Tongue (tissue), 2 donors: ENCODE measurements around the gene RNU7-1. TPM values are rescaled to one million over a fixed set of nuclear protein-coding genes. Genes with fewer than 3 reads are reported as not detected.

Source experiments
- small RNA-seq: library from RNA; depleted of rRNA; stranded (forward); fragments of <200 nt; gene quantifications from one replicate; pipeline ENCODE3, GENCODE V24; 2014; ENCODE audit warnings: low replicate concordance
- total RNA-seq: library from RNA; depleted of rRNA; stranded (reverse); fragments of >200 nt; gene quantifications from one replicate; pipeline ENCODE4 v1.2.3, GENCODE V29; 2014

The RNU7-1 gene
- total RNA-seq, 1 donor from 2014 or later: not detected

Small RNA genes lying within 50 kb of the gene (small RNA-seq; reads per million reads assigned to genes)
- gene MIR141: 98.1 reads per million, percentile 97 among the genes with 10 or more reads in this experiment
- 25.5 reads per million, percentile 95 among the genes with 10 or more reads in this experiment for gene MIR200C
- not detected for gene RNU7-1
- gene SCARNA12: 0.31 reads per million, percentile 53 among the genes with 10 or more reads in this experiment

Other genes starting within 250 kb of the RNU7-1 start
- gene PIANP, start 243.0 kb upstream of the RNU7-1 start, total RNA-seq: 1.6 TPM
- gene COPS7A, start 219.8 kb upstream of the RNU7-1 start, total RNA-seq: 41.5 TPM
- 103 TPM for gene MLF2, start 190.7 kb upstream of the RNU7-1 start, total RNA-seq
- 102 TPM for gene PTMS, start 177.5 kb upstream of the RNU7-1 start, total RNA-seq
- not detected for gene LAG3, start 171.3 kb upstream of the RNU7-1 start, total RNA-seq
- gene CD4, start 154.3 kb upstream of the RNU7-1 start, total RNA-seq: 3.7 TPM
- gene GPR162, start 122.0 kb upstream of the RNU7-1 start, total RNA-seq: 13.1 TPM
- gene P3H3, start 115.4 kb upstream of the RNU7-1 start, total RNA-seq: 45.5 TPM
- 5.8 TPM for gene GNB3, start 102.9 kb upstream of the RNU7-1 start, total RNA-seq
- gene CDCA3, start 92.5 kb upstream of the RNU7-1 start, total RNA-seq: 5.9 TPM
- gene USP5, start 91.7 kb upstream of the RNU7-1 start, total RNA-seq: 67.0 TPM
- gene TPI1, start 76.3 kb upstream of the RNU7-1 start, total RNA-seq: 1,153 TPM
- 3.8 TPM for gene SPSB2, start 70.5 kb upstream of the RNU7-1 start, total RNA-seq
- gene LRRC23, start 39.0 kb upstream of the RNU7-1 start, total RNA-seq: 5.9 TPM
- gene ENO2, start 29.2 kb upstream of the RNU7-1 start, total RNA-seq: 5.5 TPM
- 34.3 TPM for gene ATN1, start 15.9 kb upstream of the RNU7-1 start, total RNA-seq
- 135 TPM for gene C12orf57, start 206 bp downstream of the RNU7-1 start, total RNA-seq
- 11.4 TPM for gene PTPN6, start 7.5 kb downstream of the RNU7-1 start, total RNA-seq
- 238 TPM for gene PHB2, start 26.8 kb downstream of the RNU7-1 start, total RNA-seq
- gene EMG1, start 27.1 kb downstream of the RNU7-1 start, total RNA-seq: 31.3 TPM
- 13.1 TPM for gene LPCAT3, start 74.7 kb downstream of the RNU7-1 start, total RNA-seq
- 87.7 TPM for gene C1S, start 116.9 kb downstream of the RNU7-1 start, total RNA-seq
- gene C1R, start 148.6 kb downstream of the RNU7-1 start, total RNA-seq: 100 TPM
- 23.1 TPM for gene C1RL, start 165.4 kb downstream of the RNU7-1 start, total RNA-seq
- 1.8 TPM for gene RBP5, start 185.1 kb downstream of the RNU7-1 start, total RNA-seq
- gene CLSTN3, start 186.6 kb downstream of the RNU7-1 start, total RNA-seq: 32.2 TPM
- 66.1 TPM for gene PEX5, start 245.9 kb downstream of the RNU7-1 start, total RNA-seq